CD4-positive, alpha-beta T cell treated with Interferon gamma for 1 hour (primary cell): ENCODE results near the gene NOP53.
"Not testable (repeated sequence)": the region's sequence is repeated elsewhere in the genome, so short reads cannot be mapped to it uniquely, and the experiment has no call there.

Experiments used
- DNase-seq: peaks from one replicate; pipeline ENCODE4 v3.0.0-alpha.2; 2020

The NOP53 gene

DNA sequence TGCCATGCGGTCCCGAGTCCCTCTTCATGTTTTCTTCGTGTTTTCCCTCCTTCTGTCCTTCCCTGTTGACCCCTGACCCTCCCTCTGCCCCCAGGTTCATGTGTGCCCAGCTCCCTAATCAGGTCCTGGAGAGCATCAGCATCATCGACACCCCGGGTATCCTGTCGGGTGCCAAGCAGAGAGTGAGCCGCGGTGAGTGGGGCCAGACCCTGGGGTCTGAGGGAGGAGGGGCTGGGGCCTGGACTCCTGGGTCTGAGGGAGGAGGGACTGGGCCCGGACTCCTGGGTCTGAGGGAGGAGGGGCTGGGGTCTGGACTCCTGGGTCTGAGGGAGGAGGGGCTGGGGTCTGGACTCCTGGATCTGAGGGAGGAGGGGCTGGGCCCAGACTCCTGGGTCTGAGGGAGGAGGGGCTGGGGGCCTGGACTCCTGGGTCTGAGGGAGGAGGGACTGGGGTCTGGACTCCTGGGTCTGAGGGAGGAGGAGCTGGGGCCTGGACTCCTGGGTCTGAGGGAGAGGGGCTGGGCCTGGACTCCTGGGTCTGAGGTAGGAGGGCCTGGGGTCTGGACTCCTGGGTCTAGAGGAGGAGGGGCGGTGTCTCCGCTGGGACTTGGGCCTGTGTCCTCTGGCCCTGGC, 26.8 kb upstream of the NOP53 start:
- not testable (repeated sequence) for DNase-seq

DNA sequence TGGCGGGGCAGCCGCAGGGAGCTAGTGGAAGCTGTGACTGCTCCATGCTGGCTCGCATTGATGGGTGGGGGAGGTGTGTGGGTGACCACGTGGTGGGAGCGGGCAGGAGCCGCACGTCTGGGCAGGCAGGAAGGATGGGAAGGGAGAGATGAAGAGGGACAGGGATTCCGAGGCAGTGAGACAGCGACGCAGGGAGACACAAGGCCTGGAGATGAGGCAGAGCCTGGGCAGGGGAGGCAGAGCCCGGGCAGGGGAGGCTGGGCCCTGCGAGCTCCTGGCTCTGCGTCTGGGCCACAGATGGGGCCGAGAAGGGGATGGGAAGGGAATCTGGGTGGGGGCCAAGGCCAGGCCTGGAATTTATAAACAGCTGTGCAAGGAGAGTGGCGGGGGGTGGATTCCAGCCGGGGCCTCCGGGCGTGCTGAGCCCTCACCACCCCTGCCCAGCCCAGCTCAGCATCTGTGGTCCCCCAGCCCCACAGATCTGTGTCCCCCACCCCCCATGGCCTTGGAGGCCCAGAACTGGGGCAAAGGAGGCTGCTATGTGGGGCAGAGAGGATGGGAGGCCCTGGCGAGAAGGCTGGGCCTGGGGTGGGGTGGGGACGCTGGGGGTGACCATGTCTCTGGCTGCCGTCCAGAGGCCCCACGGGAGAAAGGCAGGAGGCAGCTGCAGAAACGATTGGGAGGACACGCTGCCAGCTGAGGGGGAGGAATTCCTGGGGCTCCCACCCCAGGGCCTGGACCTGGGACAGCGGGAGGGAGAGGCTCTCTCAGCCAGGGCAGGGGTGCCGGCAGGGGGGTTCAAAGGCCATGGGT, 26.1 kb upstream of the NOP53 start:
- no peak for DNase-seq

DNA sequence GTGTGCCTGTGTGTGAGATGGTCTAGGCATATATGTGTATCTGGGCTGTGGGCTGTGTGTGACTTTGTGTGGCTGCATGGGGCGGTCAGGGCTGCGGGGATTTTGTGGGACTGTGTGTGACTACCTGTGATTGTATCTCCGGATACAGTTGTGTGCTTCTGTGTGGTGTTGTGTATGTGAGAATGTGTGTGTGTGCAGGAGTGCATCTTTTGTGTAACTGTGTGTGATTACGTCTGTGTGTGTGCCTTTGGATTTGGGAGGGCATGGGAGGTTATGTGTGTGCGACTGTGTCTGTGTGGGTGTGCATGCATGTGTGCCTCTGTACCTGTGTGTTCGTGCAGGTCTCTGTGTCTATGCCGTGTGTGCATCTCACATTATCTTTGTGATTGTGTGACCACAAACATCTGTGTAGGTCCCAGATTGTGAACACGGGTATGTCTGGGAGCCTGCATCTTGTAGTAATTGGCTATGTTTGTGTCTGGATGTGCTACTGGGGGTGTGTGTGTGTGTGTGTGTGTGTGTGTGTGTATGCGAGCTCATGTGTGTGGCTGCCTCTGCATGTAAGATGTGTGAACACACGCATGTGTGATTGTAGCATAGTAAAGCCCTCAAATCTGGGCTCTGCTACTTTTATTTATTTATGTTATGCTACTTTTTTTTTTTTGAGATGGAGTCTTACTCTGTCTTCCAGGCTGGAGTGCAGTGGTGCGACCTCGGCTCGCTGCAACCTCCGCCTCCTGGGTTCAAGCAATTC, 24.5 kb upstream of the NOP53 start:
- DNase-seq, result no peak

DNA sequence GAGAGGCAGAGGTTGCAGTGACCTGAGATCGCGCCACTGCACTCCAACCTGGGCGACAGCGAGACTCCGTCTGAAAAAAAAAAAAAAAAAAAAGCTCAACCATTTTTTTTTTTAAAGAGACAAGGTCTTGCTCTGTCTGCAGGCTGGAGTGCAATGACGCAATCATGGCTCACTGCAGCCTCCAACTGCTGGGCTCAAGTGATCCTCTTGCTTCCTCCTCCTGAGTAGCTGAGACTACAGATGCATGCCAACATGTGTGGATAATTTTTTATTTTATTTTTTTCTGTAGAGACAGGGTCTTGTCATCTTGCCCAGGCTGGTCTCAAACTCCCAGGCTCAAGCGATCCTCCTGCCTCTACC, 21.8 kb upstream of the NOP53 start:
- peak; percentile 47 for DNase-seq

DNA sequence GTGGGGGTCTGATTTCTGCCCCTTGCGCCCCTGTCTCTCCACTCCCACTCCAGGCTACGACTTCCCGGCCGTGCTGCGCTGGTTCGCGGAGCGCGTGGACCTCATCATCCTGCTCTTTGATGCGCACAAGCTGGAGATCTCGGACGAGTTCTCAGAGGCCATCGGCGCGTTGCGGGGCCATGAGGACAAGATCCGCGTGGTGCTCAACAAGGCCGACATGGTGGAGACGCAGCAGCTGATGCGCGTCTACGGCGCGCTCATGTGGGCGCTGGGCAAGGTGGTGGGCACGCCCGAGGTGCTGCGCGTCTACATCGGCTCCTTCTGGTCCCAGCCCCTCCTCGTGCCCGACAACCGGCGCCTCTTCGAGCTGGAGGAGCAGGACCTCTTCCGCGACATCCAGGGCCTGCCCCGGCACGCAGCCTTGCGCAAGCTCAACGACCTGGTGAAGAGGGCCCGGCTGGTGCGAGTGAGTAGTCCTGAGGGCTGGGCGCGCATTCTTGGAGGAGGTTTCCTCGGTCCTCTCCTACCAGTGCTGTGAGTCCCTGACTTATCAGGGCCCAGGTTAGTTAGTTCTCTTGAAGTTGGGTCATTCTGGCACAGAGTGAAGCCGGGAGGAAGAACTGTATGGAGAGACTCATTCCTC, 19.5 kb upstream of the NOP53 start:
- DNase-seq, result no peak

DNA sequence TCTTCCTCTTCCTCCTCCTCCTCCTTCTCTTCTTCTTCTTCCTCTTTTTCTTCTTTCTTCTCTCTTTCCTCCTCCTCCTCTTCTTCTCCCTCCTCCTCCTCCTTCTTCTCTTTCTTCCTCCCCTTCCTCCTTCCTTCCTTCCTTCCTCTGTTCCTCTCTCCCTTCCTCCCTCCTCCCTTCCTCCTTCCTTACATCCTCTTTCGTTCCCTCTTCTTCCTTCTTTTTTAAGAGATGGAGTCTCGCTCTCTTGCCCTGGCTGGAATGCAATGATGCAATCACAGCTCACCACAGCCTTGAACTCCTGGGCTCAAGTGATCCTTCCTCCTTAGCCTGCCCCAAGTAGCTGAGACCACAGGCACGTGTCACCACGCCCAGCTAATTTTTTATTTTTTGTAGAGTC, 18.9 kb upstream of the NOP53 start:
- no peak for DNase-seq

DNA sequence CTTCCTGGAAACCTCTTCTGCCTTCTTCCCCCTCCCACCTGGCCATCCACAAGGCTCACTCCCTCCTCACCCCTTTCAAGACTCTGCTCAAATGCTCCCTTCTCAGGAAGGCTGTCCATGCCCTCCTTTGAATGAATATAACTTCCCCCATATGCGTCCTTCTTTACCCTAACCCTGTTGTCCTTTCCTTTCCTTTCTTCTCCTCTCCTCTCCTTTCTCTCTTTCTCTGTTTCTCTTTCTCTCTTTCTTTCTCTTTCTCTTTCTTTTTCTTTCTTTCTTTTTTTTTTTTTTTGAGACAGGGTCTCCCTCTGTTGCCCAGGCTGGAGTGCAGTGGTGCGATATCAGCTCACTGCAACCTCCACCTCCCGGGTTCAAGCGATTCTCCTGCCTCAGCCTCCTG, 17.1 kb upstream of the NOP53 start:
- not testable (repeated sequence) for DNase-seq

DNA sequence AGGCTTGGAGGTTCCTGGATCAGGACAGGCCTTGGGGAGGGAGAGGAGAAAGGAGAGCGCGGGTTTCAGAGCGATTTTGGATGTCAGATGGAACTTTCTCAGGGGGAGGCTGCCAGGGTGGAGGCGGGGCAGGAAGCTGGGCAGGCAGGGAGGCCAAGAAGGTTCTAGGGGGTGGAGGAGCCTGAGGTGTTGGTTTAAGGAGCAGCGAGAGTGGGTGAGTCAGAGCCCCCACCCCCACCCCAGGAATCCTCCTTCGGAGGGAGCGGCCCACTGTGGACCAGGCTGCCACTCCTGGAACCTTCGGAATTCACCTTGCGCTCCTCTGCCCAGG, 15.9 kb upstream of the NOP53 start:
- DNase-seq, result no peak

DNA sequence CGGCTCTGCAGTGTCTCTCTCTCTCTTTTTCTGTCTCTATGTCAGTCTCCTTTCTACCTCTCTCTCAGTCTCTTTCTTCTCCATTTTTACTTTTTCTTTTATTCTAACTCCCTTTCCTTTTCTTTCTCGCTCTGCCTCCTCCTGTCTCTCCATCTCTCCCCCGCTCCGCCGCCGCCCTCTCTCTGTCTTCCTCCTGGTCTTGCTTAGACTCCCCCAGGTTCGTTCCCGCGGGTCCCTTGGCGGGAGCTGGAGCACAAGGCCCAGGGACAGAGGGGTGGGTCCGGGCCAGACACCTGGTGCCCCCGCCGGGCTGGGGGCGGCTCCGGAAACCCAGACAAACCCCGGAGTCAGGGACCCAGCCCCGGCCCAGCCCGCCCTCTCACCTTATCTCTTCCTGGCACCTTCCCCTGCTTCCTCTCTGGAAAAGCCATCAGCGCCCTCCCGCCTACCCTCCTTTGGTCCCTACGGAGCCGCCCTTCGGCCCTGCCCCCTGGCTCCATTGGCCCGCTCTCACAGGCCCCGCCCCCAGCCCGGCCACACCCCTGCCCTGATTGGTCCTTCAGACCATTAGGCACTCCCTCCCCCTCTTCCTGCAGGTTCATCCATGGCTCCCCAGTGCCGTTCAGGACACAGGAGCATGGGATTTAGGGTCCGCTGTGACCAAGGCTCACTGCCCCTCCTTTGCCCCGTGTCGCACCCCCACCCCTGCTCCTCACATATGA, 15.4 kb upstream of the NOP53 start:
- peak; percentile 7 for DNase-seq

DNA sequence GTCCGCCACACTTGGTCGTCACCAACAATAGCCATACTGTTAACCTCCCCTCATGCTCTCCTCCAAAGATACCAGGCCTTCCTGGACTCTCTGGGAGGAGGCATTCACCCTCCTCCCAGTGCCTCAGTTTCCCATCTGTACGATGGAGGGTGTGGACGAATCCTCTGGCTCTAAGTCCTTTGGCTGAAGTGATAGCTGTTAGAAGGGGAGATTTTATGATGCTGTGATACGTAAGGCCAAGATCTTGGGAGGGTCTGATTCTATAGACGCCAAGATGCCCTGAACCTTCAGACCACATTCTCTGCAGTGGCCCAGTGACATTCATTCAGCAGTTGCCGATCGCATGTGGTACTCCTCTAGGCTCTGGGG, 14.8 kb upstream of the NOP53 start:
- no peak for DNase-seq

DNA sequence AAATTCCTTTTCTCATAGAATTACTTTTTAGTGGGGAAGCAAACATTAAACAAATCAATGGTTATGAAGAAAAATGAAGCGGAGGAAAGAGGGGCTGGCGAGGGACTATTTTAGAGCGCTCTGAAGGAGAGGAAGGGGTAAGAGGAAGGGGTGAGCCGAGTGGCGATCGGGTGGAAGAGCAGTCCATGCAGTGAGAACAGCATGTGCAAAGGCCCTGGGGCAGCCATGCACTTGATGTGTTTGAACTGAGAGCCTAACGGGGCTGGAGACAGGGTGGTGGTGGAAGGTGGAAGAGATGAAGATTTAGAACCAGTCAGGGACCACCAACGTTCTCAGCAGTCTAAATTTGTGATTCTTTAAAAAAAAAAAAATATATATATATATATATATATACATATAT, 14.4 kb upstream of the NOP53 start:
- no peak for DNase-seq

DNA sequence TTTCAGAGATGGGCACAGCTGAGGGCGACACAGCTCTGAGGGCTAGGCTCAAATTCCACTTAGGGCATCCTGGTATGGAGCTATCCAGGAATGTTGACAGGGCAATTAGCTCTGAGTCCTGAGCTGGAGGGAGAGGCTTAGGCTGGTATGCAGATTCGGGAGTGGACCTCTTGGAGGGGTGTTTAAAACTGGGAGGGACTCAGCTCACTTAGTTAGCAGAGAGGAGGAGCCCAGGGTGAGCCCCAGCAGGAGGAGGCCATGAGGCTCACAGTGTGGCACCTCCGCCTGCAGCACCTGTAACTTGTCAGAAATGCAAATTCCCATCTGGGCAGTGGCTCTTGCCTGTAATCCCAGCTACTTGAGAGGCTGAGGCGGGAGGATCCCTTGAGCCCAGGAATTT, 10.2 kb upstream of the NOP53 start:
- no peak for DNase-seq

DNA sequence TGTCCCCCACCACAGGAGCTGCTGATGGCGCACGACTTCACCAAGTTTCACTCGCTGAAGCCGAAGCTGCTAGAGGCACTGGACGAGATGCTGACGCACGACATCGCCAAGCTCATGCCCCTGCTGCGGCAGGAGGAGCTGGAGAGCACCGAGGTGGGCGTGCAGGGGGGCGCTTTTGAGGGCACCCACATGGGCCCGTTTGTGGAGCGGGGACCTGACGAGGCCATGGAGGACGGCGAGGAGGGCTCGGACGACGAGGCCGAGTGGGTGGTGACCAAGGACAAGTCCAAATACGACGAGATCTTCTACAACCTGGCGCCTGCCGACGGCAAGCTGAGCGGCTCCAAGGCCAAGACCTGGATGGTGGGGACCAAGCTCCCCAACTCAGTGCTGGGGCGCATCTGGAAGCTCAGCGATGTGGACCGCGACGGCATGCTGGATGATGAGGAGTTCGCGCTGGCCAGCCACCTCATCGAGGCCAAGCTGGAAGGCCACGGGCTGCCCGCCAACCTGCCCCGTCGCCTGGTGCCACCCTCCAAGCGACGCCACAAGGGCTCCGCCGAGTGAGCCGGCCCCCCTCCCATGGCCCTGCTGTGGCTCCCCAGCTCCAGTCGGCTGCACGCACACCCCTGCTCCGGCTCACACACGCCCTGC, 4.4 kb upstream of the NOP53 start:
- DNase-seq, result no peak

DNA sequence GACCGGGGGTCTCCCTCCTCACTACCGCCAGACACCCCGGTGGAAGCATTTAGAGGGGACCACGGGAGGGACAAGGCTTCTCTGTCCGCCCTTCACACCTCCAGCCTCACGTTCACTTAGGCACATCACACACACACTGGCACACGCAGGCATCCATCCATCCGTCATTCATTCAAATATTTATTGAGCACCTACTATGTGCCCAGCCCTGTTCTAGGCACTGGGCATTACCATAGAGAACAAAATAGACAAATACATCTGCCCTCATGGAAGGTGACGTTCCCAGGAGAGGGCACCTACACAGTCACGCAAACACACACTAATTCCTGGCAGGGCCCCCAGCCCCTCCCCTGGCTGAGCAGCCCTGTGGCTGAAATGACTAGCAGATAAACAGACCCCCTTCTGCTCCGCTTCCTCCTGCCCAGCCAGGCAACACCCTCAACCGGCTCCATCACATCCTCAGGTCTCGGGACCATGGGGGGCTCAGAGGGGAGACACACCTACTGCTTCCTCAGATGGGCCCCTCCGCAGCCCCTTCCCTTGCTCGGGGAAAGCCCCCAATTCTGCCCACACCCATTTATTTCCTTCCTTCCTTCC, 3.7 kb upstream of the NOP53 start:
- no peak for DNase-seq

DNA sequence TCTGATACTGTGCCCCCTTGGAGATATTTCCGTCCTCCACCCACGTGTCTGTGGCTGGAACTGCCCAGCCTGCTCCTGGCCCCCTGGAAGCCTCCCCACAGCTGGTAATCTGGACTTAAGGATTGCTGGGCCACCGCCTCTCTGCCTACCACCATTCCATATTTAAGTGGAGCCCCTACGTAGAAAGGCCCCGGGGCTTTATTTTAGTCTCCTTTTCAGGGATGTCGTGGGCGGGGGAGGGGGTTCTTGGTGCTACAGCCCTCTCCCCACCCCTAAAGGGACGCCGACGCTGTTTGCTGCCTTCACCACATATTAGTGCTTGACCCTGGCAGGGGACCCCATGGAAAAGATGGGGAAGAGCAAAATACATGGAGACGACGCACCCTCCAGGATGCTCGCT, 2.7 kb upstream of the NOP53 start:
- no peak for DNase-seq

DNA sequence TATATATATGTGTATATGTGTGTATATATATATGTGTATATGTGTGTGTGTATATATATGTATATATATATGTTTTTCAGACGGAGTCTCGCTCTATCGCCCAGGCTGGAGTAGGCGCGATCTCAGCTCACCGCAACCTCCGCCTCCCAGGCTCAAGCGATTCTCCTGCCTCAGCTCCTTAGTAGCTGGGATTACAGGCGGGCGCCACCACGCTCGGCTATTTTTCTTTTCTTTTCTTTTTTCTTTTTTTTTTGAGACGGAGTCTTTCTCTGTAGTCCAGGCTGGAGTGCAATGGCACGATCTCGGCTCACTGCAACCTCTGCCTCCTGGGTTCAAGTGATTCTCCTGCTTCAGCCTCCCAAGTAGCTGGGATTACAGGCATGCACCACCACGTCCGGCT, 783 bp downstream of the NOP53 start:
- DNase-seq, result not testable (repeated sequence)

DNA sequence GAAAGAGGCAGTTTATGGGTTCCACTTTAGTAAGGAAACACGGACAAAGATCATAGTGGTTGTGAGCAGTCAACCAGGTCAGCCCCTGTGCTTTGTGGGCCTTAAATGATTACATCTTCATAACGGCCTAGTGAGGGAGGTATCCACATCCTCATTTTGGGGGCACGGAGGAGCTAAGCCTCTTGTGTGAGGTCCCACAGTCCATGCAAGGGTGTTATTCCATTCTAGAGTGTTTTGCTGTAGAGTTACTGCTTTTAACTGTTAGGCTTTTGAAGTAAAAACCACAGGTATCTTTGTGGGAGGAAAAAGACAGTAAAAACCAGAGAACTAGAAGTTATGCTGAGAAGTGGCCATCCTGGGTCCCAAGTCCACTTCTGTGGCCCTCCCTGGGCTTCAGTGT, 4.0 kb downstream of the NOP53 start:
- DNase-seq, result no peak

DNA sequence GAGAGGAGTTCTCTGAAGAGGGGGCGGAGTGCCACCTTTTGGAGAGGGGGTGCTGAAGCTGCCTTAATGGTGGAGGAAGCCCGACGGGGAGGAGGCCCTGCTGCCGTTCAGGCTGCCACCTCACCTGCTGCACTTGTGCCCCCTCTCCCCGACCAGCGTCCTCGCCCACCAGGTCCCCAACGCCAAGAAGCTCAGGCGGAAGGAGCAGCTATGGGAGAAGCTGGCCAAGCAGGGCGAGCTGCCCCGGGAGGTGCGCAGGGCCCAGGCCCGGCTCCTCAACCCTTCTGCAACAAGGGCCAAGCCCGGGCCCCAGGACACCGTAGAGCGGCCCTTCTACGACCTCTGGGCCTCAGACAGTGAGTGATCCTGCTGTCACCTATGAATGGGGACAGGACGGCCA, 5.4 kb downstream of the NOP53 start:
- no peak for DNase-seq

DNA sequence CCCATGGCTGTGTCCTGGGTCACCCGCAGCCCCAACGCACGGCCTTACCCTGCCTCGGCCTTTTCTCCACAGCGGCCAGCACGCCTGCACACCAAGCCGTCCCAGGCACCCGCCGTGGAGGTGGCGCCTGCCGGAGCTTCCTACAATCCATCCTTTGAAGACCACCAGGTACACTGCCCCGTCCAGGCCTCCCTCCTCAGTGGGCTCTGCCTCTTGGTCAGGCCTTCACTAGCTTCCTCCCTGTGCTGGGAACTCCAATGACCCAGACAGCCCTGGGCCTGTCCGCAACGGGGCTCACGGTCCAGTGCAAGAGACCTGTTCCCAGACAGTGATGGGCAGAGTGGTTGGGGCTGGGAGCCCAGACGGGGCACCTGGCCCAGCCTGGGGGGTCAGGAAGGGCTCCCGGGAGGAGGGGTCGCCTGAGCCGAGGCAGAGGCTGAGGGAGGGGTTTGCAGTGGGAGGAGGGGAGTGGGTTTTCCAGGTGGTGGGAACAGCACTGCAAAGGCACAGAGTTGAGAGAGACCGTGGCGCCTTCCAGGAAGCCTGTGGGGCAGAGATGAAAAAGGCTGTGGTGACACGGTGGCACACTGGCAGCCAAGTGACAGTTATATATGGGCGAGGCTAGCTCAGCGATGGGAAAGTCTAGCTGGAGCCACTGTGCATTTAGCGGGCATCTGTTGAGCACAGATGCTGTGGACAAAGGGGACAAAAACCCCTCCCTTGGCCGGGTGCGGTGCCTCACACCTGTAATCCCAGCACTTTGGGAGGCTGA, 7.3 kb downstream of the NOP53 start:
- no peak for DNase-seq

DNA sequence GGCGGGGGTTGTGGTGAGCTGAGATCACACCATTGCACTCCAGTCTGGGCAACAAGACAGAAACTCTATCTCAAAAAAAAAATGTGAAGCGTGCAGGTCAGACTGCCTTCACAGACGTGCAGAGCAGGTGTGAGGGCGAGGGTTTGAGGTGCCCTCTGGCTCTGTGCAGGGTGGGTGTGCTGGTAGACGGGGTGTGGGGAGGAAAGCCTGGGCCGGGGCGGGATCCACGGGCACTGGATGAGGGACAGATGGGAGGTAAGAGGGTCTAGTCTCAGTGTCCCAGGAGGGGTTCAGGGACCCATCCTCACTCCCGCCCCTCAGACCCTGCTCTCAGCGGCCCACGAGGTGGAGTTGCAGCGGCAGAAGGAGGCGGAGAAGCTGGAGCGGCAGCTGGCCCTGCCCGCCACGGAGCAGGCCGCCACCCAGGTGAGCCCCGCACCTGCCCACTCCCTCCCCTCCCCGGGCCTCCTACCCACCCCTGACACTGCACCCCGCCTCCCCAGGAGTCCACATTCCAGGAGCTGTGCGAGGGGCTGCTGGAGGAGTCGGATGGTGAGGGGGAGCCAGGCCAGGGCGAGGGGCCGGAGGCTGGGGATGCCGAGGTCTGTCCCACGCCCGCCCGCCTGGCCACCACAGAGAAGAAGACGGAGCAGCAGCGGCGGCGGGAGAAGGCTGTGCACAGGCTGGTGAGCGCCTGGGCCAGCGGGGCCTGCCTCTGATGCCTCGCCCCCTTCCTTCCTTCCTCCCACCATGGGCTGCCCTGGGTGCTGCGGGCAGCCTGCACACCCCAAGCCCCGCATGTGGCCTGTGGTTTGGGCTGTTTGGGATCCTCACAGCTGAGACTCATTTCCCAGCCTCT, 9.1 kb downstream of the NOP53 start:
- no peak for DNase-seq
